LNCAP (cell line): ENCODE results near the gene SPG7.

Experiments
- TF ChIP-seq, protein P1 (sequence below): fragments of 450-650 bp; IDR thresholded peaks from 2 replicates; pipeline ENCODE4 v1.5.1; 2017; ENCODE audit warnings: mild to moderate bottlenecking

Gene SPG7

DNA sequence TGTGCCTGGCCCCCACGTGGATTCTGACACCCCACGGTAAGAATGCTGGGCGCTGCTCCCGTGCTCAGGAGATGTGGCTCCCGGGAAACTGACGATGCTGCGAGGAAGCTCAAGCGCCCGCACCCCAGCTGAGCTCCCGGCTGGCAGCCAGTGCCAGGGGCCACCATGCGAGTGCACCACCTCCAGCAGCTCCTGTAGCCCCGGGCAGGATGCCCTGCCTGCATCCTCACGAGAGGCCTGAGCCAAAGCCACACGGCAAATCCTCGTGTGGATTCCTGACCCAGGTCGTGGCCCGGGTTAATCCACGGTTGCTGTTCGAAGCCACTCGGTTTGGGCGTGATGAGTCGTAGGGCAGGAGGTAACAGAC, 93.7 kb downstream of the SPG7 start:
- TF ChIP-seq, protein P1, sequence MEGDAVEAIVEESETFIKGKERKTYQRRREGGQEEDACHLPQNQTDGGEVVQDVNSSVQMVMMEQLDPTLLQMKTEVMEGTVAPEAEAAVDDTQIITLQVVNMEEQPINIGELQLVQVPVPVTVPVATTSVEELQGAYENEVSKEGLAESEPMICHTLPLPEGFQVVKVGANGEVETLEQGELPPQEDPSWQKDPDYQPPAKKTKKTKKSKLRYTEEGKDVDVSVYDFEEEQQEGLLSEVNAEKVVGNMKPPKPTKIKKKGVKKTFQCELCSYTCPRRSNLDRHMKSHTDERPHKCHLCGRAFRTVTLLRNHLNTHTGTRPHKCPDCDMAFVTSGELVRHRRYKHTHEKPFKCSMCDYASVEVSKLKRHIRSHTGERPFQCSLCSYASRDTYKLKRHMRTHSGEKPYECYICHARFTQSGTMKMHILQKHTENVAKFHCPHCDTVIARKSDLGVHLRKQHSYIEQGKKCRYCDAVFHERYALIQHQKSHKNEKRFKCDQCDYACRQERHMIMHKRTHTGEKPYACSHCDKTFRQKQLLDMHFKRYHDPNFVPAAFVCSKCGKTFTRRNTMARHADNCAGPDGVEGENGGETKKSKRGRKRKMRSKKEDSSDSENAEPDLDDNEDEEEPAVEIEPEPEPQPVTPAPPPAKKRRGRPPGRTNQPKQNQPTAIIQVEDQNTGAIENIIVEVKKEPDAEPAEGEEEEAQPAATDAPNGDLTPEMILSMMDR, result no peak

DNA sequence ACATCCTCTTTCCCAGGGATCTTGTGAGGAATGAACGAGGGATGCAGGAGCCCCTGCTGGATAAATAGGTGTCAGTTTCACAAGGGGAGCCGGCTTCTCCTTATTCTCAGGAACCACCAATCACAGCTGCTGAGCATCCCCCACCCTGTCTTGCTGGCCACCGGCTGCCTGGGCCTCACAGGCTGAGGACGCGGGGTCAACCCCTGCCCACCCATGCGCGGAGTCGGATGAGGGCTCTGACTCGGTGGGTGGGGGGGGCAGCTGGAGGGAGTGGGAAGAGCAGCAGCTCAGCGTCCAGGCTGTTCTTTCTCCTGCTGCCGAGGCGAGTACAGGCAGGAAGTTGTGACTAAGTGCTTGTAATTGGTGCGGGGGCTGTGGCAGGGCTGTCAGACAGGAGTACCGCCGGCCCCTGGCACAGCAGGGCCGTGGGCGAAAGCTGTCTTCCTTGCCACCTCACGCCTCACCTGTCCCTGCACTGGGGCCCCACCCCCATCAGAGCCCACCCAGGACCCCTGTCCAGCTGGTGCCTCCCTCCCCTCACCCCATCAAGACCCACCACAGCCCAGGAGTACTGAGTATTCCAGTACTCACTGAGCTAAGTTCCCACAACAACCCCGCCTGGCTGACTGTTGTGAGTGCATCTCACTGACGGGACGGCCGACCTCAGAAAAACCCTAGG, 94.2 kb downstream of the SPG7 start:
- TF ChIP-seq, protein P1, result no peak

DNA sequence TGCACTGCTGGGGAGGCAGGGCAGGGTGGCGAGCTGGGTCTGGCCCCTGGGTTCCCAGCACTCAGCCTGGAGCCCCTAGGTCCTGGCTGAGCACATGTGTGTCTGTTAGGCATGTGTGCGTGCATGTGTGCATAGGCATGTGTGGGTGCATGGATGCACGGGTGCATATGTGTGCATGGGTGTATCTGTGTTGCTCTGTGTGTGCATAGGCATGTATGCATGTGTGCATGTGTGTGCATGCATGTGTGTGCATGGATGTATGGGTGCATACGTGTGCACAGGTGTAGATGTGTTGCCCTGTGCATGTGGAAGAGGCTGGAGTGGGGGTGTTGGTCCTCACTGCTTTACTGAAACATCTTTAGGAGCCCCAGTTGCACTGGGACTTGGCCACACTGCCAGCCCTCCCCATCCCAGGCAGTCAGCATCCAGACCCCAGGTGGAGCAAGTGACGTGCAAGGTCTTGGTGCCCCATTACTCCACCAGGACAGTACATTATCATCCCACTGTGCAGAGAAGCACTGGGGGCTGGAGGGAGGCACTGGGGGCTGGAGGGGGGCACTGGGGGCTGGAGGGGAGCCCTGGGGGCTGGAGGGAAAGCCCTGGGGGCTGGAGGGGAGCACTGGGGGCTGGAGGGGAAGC, 94.9 kb downstream of the SPG7 start:
- TF ChIP-seq, protein P1, result no peak

DNA sequence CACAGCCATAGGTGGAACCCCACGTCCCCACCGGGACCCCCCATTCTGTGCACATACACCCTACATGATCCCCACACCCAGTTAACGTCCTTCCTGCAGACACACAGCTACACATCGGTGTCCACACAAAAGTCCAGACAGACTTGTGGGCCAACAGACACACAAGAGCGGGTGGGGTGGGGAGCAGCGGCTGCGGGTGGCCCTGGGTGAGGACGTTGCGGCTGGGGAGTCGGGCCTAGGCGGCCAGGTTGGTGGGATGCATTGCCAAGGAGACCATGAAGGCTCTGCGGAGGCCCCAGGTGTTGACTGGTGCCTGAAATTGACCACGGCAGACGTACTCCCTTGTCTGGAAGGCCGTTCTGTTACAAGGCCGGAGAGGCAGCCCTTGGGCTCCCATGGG, 96.6 kb downstream of the SPG7 start:
- TF ChIP-seq, protein P1, result no peak

DNA sequence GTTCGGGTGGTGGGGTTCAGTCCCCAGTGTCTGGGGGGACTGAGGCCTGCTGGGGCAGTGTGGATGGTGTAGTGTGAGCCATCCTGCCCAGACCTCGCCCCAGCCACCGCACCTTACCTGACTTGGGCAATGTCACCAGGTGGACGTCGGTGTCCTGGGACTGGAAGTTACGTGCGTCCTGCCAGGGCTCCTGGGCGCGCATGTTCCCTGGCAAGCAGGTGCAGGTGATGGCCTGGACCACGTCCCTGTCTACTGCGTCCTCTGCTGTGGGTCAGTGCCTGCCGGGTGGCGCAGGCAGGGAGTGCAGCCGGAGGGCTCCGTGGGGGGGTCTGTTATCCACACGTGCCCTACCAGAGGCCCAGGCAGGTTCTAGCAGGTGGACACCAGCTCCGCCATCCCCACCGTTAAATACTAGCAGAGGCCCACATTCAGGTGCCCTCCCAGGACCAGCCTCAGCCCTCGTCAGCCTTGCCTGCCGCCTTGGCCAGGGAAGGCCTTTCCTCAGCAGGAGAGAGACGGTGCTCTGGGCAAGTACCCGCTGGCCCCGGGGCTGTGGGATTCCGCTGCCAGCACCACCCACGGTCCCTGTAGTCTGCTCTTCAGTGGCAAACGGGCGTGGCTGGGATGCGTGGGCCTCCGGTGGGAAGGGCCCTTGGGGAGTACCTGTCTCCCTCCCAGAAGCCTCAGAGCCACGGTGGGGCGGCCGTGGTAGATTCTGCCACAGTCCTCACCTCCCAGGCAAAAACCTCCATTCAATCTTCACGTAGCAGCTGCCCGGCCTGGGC, 97.2 kb downstream of the SPG7 start:
- TF ChIP-seq, protein P1, result no peak

DNA sequence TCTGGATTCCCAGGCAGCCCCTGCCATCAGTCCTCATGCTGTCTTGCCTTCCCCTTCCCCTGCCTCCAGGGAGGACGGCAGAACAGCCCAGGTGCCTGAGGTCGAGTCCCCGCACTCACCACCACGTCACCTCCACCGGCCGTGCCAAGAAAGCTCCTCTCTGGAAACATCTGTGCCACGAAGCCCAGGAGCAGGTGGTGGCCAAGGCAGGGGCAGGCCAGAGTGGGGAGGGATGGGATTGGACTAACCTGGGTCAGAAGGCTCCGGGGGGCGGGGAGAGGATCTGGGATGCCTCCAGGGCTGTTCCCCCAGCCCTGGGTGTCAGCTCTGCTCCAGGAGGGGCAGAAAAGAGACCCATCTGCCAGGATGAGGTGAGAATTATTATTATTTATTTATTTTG, 97.8 kb downstream of the SPG7 start:
- TF ChIP-seq, protein P1, result no peak
